ENCODE results near the gene CACNB4.
A peak's percentile ranks its signal among the peaks of the same experiment; 100 is the strongest.

DNA sequence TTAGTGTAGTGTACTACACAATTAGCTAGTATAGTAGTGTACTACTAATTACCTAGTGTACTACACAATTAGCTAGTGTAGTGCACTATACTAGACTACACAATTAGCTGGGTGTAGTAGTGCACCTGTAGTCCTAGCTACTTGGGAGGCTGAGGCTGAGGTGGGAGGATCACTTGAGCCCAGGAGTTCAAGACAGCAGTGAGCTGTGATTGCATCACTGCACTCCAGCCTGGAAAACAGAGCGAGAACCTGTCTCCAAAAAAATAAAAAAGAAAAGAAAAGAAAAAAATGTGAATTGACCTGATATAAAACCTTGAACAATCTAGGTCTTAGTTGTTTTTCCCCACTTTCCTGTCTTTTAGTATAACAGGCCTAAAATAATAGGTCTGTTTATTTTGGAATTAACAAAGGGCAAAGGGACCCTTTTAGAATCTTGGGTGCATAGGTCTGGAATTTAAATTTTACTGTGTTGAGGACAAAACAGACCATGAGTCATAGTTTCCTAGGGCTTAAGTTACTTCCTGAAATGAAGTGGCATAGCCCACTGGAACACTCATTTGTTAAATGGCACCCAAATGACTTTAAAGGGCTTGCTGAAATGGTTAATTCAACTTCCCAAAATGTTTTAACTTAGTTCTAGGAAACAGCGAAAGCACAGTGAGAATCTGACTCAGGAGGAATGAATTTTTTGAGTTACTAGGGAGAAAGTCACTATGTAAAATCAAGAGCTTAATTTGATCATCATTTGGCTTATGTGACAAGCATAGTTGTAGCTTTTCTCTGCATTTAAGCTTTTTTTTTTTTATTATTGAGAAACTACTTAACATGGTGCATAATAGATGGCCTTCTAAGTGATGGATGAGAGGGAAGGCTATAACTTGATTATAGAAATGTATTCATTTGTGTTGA, 219.9 kb downstream of the CACNB4 start:
- TF ChIP-seq, protein P1, sequence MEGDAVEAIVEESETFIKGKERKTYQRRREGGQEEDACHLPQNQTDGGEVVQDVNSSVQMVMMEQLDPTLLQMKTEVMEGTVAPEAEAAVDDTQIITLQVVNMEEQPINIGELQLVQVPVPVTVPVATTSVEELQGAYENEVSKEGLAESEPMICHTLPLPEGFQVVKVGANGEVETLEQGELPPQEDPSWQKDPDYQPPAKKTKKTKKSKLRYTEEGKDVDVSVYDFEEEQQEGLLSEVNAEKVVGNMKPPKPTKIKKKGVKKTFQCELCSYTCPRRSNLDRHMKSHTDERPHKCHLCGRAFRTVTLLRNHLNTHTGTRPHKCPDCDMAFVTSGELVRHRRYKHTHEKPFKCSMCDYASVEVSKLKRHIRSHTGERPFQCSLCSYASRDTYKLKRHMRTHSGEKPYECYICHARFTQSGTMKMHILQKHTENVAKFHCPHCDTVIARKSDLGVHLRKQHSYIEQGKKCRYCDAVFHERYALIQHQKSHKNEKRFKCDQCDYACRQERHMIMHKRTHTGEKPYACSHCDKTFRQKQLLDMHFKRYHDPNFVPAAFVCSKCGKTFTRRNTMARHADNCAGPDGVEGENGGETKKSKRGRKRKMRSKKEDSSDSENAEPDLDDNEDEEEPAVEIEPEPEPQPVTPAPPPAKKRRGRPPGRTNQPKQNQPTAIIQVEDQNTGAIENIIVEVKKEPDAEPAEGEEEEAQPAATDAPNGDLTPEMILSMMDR (IDR thresholded peaks at IDR 0.05; ENCODE audit: low read depth, low read length) = no peak
- TF ChIP-seq MYC (IDR thresholded peaks at IDR 0.05; ENCODE audit: low read depth, low read length) = 0 out of 2 replicates have a peak, but pooled peaks have one; percentile 9

Measured in NB4 (cell line).